ENCODE results near the gene WIF1. TPM values are rescaled to one million over a fixed set of nuclear protein-coding genes. Genes with fewer than 3 reads are reported as not detected.

Gene WIF1
- total and polyA plus RNA-seq, 2 of the 8 experiments (the other 6 are each of a cell fraction or from before 2014, with no cell fraction given): 1.8 to 9.1 TPM

DNA sequence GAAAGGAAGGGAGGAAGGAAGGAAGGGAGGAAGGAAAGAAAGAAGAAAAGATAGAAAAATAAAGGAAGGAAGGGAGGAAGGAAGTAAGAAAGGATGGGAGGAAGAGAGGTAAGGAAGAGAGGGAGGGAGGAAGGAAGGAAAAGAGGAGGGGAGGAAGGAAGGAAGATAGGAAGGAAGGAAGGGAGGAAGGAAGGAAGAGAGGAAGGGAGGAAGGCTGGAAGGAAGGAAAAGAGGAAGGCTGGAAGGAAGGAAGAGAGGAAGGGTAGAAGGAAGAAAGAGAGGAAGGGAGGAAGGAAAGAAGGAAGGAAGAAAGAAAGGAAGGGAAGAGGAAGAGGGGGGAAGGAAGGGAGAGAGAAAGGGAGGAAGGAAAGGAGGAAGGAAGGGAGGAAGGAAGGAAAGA is 12.8 kb upstream of the WIF1 start:
- FAIRE-seq (no peak), DNase-seq (ENCODE audit: low read depth in 1 of 2, low spot score in 2 of 2) (no peak)
- H4K20me1 ChIP-seq (replicated peaks in 1 of 2; ENCODE audit: control insufficient read depth in 1 of 2, insufficient read depth in 2 of 2, low read length in 2 of 2): no peaks in the 10 kb centered on the region
- no peak overlapping the region for H3K14ac ChIP-seq (ENCODE audit: insufficient read length)
- no peak overlapping the region for H2BK15ac ChIP-seq (ENCODE audit: low read length)
- peaks cover 2% of the 10 kb centered on the region; the same call in 1 of the 2 replicates for H3K23me2 ChIP-seq (ENCODE audit: low read depth, low read length)
- no peaks in the 10 kb centered on the region for H3K36me3 ChIP-seq (ENCODE audit: control insufficient read depth in 2 of 4, insufficient read depth in 4 of 4, low read length in 3 of 4)
- peaks cover 0 to under 1% (median 0%) of the 10 kb centered on the region in 4 experiments; a peak in 1 of 7 replicates for H3K4me1 ChIP-seq (replicated peaks in 1 of 4; ENCODE audit: control insufficient read depth in 3 of 4, insufficient read depth in 4 of 4, low read length in 3 of 4)
- H2BK20ac ChIP-seq (ENCODE audit: low read length): no peak overlapping the region
- ChIA-PET POLR2A (ENCODE audit: partially characterized antibody) (interaction anchor here (1.7 kb wide), 1 partner anchor 34 kb away, joined by 3 read pairs; no protein-coding TSS in a partner anchor), CTCF (ENCODE audit: partially characterized antibody) (interaction anchor here (0.6 to 3.1 kb wide), 4 partner anchors 10 to 105 kb away, joined by 3 to 25 read pairs (median 4); no protein-coding TSS in a partner anchor)
- H3K4ac ChIP-seq (replicated peaks; ENCODE audit: insufficient read length, low read depth, low read length): no peak overlapping the region
- H3K4me3 ChIP-seq (ENCODE audit: extremely low read depth in 1 of 4, insufficient read depth in 2 of 4, low read depth in 3 of 4, low read length in 4 of 4): no peak overlapping the region
- no peak overlapping the region for H3K4me2 ChIP-seq (ENCODE audit: insufficient read depth in 1 of 2, low read depth in 2 of 2, low read length in 2 of 2)
- H3K27me3 ChIP-seq (replicated peaks in 1 of 4; ENCODE audit: control insufficient read depth in 3 of 4, extremely low read depth in 1 of 4, insufficient read depth in 3 of 4, low read length in 3 of 4): no peaks in the 10 kb centered on the region
- H4K8ac ChIP-seq (ENCODE audit: extremely low read depth, insufficient read depth, low read length): no peak overlapping the region
- H2AFZ ChIP-seq (ENCODE audit: low read length): no peak overlapping the region
- no peak overlapping the region for H2BK12ac ChIP-seq (ENCODE audit: low read depth, low read length)
- no peak overlapping the region for H3K27ac ChIP-seq (ENCODE audit: low read depth, low read length)
- no peak overlapping the region for H3K56ac ChIP-seq (replicated peaks; ENCODE audit: insufficient read length, low read depth, low read length)
- H3K79me1 ChIP-seq (ENCODE audit: low read depth, low read length): no peaks in the 10 kb centered on the region
- H2AK5ac ChIP-seq (ENCODE audit: low read depth, low read length): no peak overlapping the region
- no peaks in the 10 kb centered on the region for H3K79me2 ChIP-seq (ENCODE audit: control insufficient read depth in 1 of 2, insufficient read depth in 2 of 2, low read length in 2 of 2)
- no peak overlapping the region for H2BK5ac ChIP-seq (ENCODE audit: low read depth, low read length)
- no peak overlapping the region for H4K5ac ChIP-seq (ENCODE audit: insufficient read length, low read depth, low read length)
- H3K23ac ChIP-seq (ENCODE audit: insufficient read length): no peak overlapping the region
- no peak overlapping the region for H4K91ac ChIP-seq (replicated peaks; ENCODE audit: insufficient read length, low read length)
- H3K9ac ChIP-seq (replicated peaks in 1 of 4; ENCODE audit: extremely low read depth in 1 of 4, low read depth in 3 of 4, low read length in 3 of 4): no peak overlapping the region
- no peaks in the 10 kb centered on the region for H3K9me3 ChIP-seq (ENCODE audit: insufficient read depth in 2 of 2, low read depth in 1 of 2, low read length in 1 of 2)
- H3K18ac ChIP-seq (ENCODE audit: extremely low read depth, low read length): no peak overlapping the region
- no peak overlapping the region for H2BK120ac ChIP-seq (replicated peaks; ENCODE audit: low read depth, low read length)
- TF ChIP-seq TCF12 (IDR thresholded peaks at IDR 0.05; ENCODE audit: low read depth, low read length) (no peak), JUND (IDR thresholded peaks at IDR 0.05; ENCODE audit: low read length) (no peak), RNF2 (IDR thresholded peaks at IDR 0.05; ENCODE audit: borderline replicate concordance, low read depth, low read length, missing control alignments, poor library complexity, severe bottlenecking) (no peak), SP4 (IDR thresholded peaks at IDR 0.05; ENCODE audit: low read length) (no peak), HDAC6 (IDR thresholded peaks at IDR 0.05; ENCODE audit: low read depth, low read length) (no peak), NANOG (IDR thresholded peaks at IDR 0.05; ENCODE audit: insufficient read depth, low read depth, low read length, poor library complexity, severe bottlenecking) (no peak), MAFK (IDR thresholded peaks at IDR 0.05; ENCODE audit: low read depth, low read length) (no peak), GTF2F1 (IDR thresholded peaks at IDR 0.05; ENCODE audit: borderline replicate concordance, low read depth, low read length) (no peak), JUN (IDR thresholded peaks at IDR 0.05; ENCODE audit: low read depth, low read length) (no peak), CREB1 (IDR thresholded peaks at IDR 0.05) (no peak), EP300 (IDR thresholded peaks at IDR 0.05; ENCODE audit: borderline replicate concordance in 1 of 2, low read depth in 2 of 2, low read length in 2 of 2) (no peak), SP2 (IDR thresholded peaks at IDR 0.05; ENCODE audit: low read length) (no peak)

All from H1 (cell line).